SJCRH30 (cell line): ENCODE measurements around the gene GP9. TPM values are rescaled to one million over a fixed set of nuclear protein-coding genes. Genes with fewer than 3 reads are reported as not detected.
"Not testable (repeated sequence)": the region's sequence is repeated elsewhere in the genome, so short reads cannot be mapped to it uniquely, and the experiment has no call there.

Experiments
- DNase-seq, 2 experiments: peaks; one replicate each; pipeline ENCODE4 v3.0.0-alpha.2; 2015 to 2020
- H3K27ac ChIP-seq: fragments of 250-450 bp; sonication (Bioruptor Pico); 2 replicates; pipeline ENCODE4 v1.5.1; 2020; ENCODE audit warnings: mild to moderate bottlenecking, moderate library complexity
- H3K27me3 ChIP-seq: fragments of 250-450 bp; sonication (Bioruptor Pico); 2 replicates; pipeline ENCODE4 v1.5.1; 2020; ENCODE audit warnings: mild to moderate bottlenecking, moderate library complexity
- H3K36me3 ChIP-seq: fragments of 250-450 bp; sonication (Bioruptor Pico); 2 replicates; pipeline ENCODE4 v1.5.1; 2020; ENCODE audit warnings: mild to moderate bottlenecking, moderate library complexity
- H3K4me1 ChIP-seq: fragments of 250-450 bp; sonication (Bioruptor Pico); 2 replicates; pipeline ENCODE4 v1.5.1; 2020; ENCODE audit warnings: mild to moderate bottlenecking, moderate library complexity
- H3K4me3 ChIP-seq: fragments of 250-450 bp; sonication (Bioruptor Pico); 2 replicates; pipeline ENCODE4 v1.5.1; 2020; ENCODE audit warnings: mild to moderate bottlenecking, moderate library complexity
- H3K9me3 ChIP-seq: fragments of 250-450 bp; sonication (Bioruptor Pico); replicated peaks from 2 replicates; pipeline ENCODE4 v1.5.1; 2020; ENCODE audit warnings: mild to moderate bottlenecking, moderate library complexity
- total RNA-seq: library from RNA; depleted of rRNA; stranded (reverse); fragments of >200 nt; shearing (Covaris generic); gene quantifications from 2 replicates; pipeline ENCODE4 v1.2.3, GENCODE V29; 2014

Gene GP9
- total RNA-seq, 1 experiment from 2014 or later, result not detected

GRCh38 chr3:129054605-129055104 lies 5.9 kb upstream of the GP9 start:
- H3K27me3 ChIP-seq, result peaks cover 2% of the 10 kb centered on the region; the same call in 1 of the 2 replicates
- DNase-seq, result no peak
- no peak overlapping the region for H3K27ac ChIP-seq
- H3K4me1 ChIP-seq, result 0 out of 2 replicates have a peak, but pooled peaks cover 2% of the 10 kb centered on the region
- H3K36me3 ChIP-seq, result no peaks in the 10 kb centered on the region
- no peaks in the 10 kb centered on the region for H3K9me3 ChIP-seq
- no peak overlapping the region for H3K4me3 ChIP-seq

- DNase-seq, result no peak
- H3K36me3 ChIP-seq, result no peaks in the 10 kb centered on the region
- H3K4me1 ChIP-seq, result 0 out of 2 replicates have a peak, but pooled peaks cover 2% of the 10 kb centered on the region
- H3K9me3 ChIP-seq, result no peaks in the 10 kb centered on the region
- no peak overlapping the region for H3K4me3 ChIP-seq
- H3K27ac ChIP-seq, result no peak overlapping the region
- H3K27me3 ChIP-seq, result peaks cover 7% of the 10 kb centered on the region; the same call in 1 of the 2 replicates
Measured at GRCh38 chr3:129056451-129057173, 4.0 kb upstream of the GP9 start.

- Histone ChIP-seq H3K27me3 (peaks cover 7% of the 10 kb centered on the region; the same call in 1 of the 2 replicates), H3K27ac (no peak overlapping the region), H3K4me1 (0 out of 2 replicates have a peak, but pooled peaks cover 2% of the 10 kb centered on the region), H3K9me3 (no peaks in the 10 kb centered on the region), H3K4me3 (no peak overlapping the region), H3K36me3 (no peaks in the 10 kb centered on the region)
- DNase-seq, result no peak
Measured at GRCh38 chr3:129057249-129057648, 3.3 kb upstream of the GP9 start.

GRCh38 chr3:129058441-129059200 lies 2.0 kb upstream of the GP9 start:
- no peak overlapping the region for H3K27ac ChIP-seq
- no peaks in the 10 kb centered on the region for H3K9me3 ChIP-seq
- H3K36me3 ChIP-seq, result no peaks in the 10 kb centered on the region
- no peak for DNase-seq
- H3K27me3 ChIP-seq, result peaks cover 7% of the 10 kb centered on the region; the same call in 1 of the 2 replicates
- 0 out of 2 replicates have a peak, but pooled peaks cover under 1% of the 10 kb centered on the region for H3K4me1 ChIP-seq
- no peak overlapping the region for H3K4me3 ChIP-seq

- H3K4me3 ChIP-seq, result no peak overlapping the region
- DNase-seq, result no peak
- peaks cover 7% of the 10 kb centered on the region; the same call in 1 of the 2 replicates for H3K27me3 ChIP-seq
- no peaks in the 10 kb centered on the region for H3K36me3 ChIP-seq
- H3K4me1 ChIP-seq, result no peaks in the 10 kb centered on the region
- no peak overlapping the region for H3K27ac ChIP-seq
- H3K9me3 ChIP-seq, result no peaks in the 10 kb centered on the region
Measured at GRCh38 chr3:129059311-129059958, 1.1 kb upstream of the GP9 start.

- Histone ChIP-seq H3K4me1 (no peaks in the 10 kb centered on the region), H3K36me3 (no peaks in the 10 kb centered on the region), H3K27me3 (peaks cover 7% of the 10 kb centered on the region; the same call in 1 of the 2 replicates), H3K27ac (no peak overlapping the region), H3K4me3 (no peak overlapping the region), H3K9me3 (no peaks in the 10 kb centered on the region)
- no peak for DNase-seq
Measured at GRCh38 chr3:129061023-129061887, 676 bp downstream of the GP9 start.

GRCh38 chr3:129061888-129062834 lies 1.6 kb downstream of the GP9 start:
- H3K9me3 ChIP-seq, result no peaks in the 10 kb centered on the region
- H3K4me1 ChIP-seq, result no peaks in the 10 kb centered on the region
- H3K4me3 ChIP-seq, result no peak overlapping the region
- no peaks in the 10 kb centered on the region for H3K36me3 ChIP-seq
- peaks cover 7% of the 10 kb centered on the region; the same call in 1 of the 2 replicates for H3K27me3 ChIP-seq
- no peak overlapping the region for H3K27ac ChIP-seq
- DNase-seq, result no peak

- Histone ChIP-seq H3K27ac (no peak overlapping the region), H3K4me1 (no peaks in the 10 kb centered on the region), H3K4me3 (no peak overlapping the region), H3K27me3 (peaks cover 7% of the 10 kb centered on the region; the same call in 1 of the 2 replicates), H3K36me3 (no peaks in the 10 kb centered on the region), H3K9me3 (no peaks in the 10 kb centered on the region)
- no peak for DNase-seq
Measured at GRCh38 chr3:129063091-129063640, 2.6 kb downstream of the GP9 start.

GRCh38 chr3:129063841-129064482 lies 3.4 kb downstream of the GP9 start:
- H3K4me3 ChIP-seq, result no peak overlapping the region
- peaks cover 7% of the 10 kb centered on the region; the same call in 1 of the 2 replicates for H3K27me3 ChIP-seq
- H3K9me3 ChIP-seq, result no peaks in the 10 kb centered on the region
- no peaks in the 10 kb centered on the region for H3K4me1 ChIP-seq
- no peaks in the 10 kb centered on the region for H3K36me3 ChIP-seq
- DNase-seq, result no peak
- H3K27ac ChIP-seq, result no peak overlapping the region

GRCh38 chr3:129065016-129065719 lies 4.6 kb downstream of the GP9 start:
- Histone ChIP-seq H3K27me3 (no peaks in the 10 kb centered on the region; the same call in 1 of the 2 replicates), H3K9me3 (no peaks in the 10 kb centered on the region), H3K4me3 (no peak overlapping the region), H3K4me1 (no peaks in the 10 kb centered on the region), H3K27ac (no peak overlapping the region), H3K36me3 (no peaks in the 10 kb centered on the region)
- DNase-seq, result no peak

- Histone ChIP-seq H3K36me3 (no peaks in the 10 kb centered on the region), H3K27me3 (no peaks in the 10 kb centered on the region), H3K4me3 (no peak overlapping the region), H3K4me1 (no peaks in the 10 kb centered on the region), H3K9me3 (no peaks in the 10 kb centered on the region), H3K27ac (no peak overlapping the region)
- DNase-seq, result no peak
Measured at GRCh38 chr3:129065720-129066073, 5.1 kb downstream of the GP9 start.

- not testable (repeated sequence) for H3K4me3 ChIP-seq, H3K4me1 ChIP-seq, H3K27me3 ChIP-seq, H3K27ac ChIP-seq, H3K36me3 ChIP-seq, H3K9me3 ChIP-seq, DNase-seq
Measured at GRCh38 chr3:129067719-129068118, 7.1 kb downstream of the GP9 start.
